HG03521 (cell line): ENCODE data around the gene RERGL.
"Not testable (repeated sequence)": the region's sequence is repeated elsewhere in the genome, so short reads cannot be mapped to it uniquely, and the experiment has no call there.

Source experiments
- ATAC-seq: cut with Tn5 transposase; IDR thresholded peaks from one replicate; pipeline ENCODE4 v1.9.1; 2021; ENCODE audit warnings: mild to moderate bottlenecking, moderate library complexity; ENCODE audit not compliant: unreplicated experiment

Gene RERGL

GRCh38 chr12:18090093-18090492, at the start of gene RERGL:
Gene RERGL (minus strand): TSS chr12:18090193. CDS start chr12:18090140, 53 bp downstream.
- ATAC-seq = no peak

- ATAC-seq = no peak
These were observed 49.3 kb upstream of the RERGL start for GRCh38 chr12:18139254-18139653.

- no peak for ATAC-seq
These were observed 45.5 kb upstream of the RERGL start for GRCh38 chr12:18135509-18135908.

GRCh38 chr12:18135086-18135485, 45.1 kb upstream of the RERGL start:
- ATAC-seq = no peak

GRCh38 chr12:18130851-18131250, 40.9 kb upstream of the RERGL start:
- no peak for ATAC-seq

GRCh38 chr12:18123707-18124106, 33.7 kb upstream of the RERGL start:
- ATAC-seq = no peak

GRCh38 chr12:18120899-18121298, 30.9 kb upstream of the RERGL start:
- no peak for ATAC-seq

- ATAC-seq = no peak
These were observed 18.6 kb upstream of the RERGL start for GRCh38 chr12:18108611-18109010.

GRCh38 chr12:18103624-18104023, 13.6 kb upstream of the RERGL start:
- ATAC-seq = no peak

- no peak for ATAC-seq
These were observed 11.1 kb upstream of the RERGL start for GRCh38 chr12:18101043-18101442.

GRCh38 chr12:18084080-18084479, 5.9 kb downstream of the RERGL start:
- no peak for ATAC-seq

GRCh38 chr12:18079541-18080246, 10.3 kb downstream of the RERGL start:
- no peak for ATAC-seq

GRCh38 chr12:18074001-18074400, 16.0 kb downstream of the RERGL start:
- no peak for ATAC-seq

- ATAC-seq = no peak
These were observed 17.3 kb downstream of the RERGL start for GRCh38 chr12:18072723-18073122.

GRCh38 chr12:18071336-18071735, 18.7 kb downstream of the RERGL start:
- no peak for ATAC-seq

- no peak for ATAC-seq
These were observed 21.6 kb downstream of the RERGL start for GRCh38 chr12:18068355-18068754.

- ATAC-seq = no peak
These were observed 23.3 kb downstream of the RERGL start for GRCh38 chr12:18066666-18067065.

GRCh38 chr12:18062867-18063266, 27.1 kb downstream of the RERGL start:
- ATAC-seq = not testable (repeated sequence)

GRCh38 chr12:18057051-18057450, 32.9 kb downstream of the RERGL start:
- ATAC-seq = no peak

GRCh38 chr12:18054925-18055619, 34.9 kb downstream of the RERGL start:
- no peak for ATAC-seq

GRCh38 chr12:18045446-18045992, 44.5 kb downstream of the RERGL start:
- ATAC-seq = no peak

- not testable (repeated sequence) for ATAC-seq
These were observed 49.8 kb downstream of the RERGL start for GRCh38 chr12:18040060-18040742.
